ENCODE data around the gene IKZF2.
"Not testable (repeated sequence)": the region's sequence is repeated elsewhere in the genome, so short reads cannot be mapped to it uniquely, and the experiment has no call there.

IKZF2 gene

DNA sequence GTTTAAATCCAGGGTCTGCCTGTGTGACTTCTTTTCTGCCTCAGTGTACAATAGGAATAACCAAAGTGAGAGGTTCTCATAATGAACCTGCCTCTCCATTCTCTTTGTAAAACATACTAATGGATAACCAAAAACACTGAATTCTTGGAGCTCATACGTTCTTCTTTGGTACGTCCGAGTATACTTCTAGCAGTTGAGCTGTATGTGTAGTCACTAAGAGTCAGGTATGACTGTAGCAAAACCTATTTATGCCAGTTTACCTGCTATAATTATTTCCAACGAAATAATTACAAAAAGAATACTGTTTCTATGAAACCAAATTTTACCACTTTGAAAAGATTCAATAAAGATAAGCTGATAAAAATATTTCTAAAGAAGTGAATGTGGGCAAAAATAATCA lies 109.2 kb downstream of the IKZF2 start:
- TF ChIP-seq CTCF (IDR thresholded peaks at IDR 0.05; ENCODE audit: insufficient read depth, low read depth, low read length, missing control alignments), result no peak
- H3K4me3 ChIP-seq (ENCODE audit: low read depth, low read length), result no peak overlapping the region
- DNase-seq (ENCODE audit: low read depth), result no peak

DNA sequence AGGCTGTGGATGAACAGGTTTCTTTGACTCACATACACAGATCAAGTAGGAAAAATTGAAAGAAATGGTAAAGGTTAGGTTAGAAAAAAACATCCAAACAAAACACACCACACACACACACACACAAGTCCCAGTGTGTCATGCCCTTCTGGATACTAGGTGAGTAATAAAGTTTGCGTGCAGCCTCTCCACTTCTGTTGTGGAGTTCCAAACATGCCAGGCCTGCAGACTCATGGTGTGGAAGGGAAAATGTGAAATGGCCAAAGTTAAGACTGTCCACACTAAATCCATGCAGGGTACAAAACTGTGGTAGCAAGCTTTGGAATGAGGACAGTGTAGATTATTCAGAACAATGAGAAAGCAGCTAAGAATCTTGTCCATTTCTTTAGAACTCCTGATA lies 114.6 kb downstream of the IKZF2 start:
- no peak for DNase-seq (ENCODE audit: low read depth)
- no peak for TF ChIP-seq CTCF (IDR thresholded peaks at IDR 0.05; ENCODE audit: insufficient read depth, low read depth, low read length, missing control alignments)
- H3K4me3 ChIP-seq (ENCODE audit: low read depth, low read length), result no peak overlapping the region

DNA sequence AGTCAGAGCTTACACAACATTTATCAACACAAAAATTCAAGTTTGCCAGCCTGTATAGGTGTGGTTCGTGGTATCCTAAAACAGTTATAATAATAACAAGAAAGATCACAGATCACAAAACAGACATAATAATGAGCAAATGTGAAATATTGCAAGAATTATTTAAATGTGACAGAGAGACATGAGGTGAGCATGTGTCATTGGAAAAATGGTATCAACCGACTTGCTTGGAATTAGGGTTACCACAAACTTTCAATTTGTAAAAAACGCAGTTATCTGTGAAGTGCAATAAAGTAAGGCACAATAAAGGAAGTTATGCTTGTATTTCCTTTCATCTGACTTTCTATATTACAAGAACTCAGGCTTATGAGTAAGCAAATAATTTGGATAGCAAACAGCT lies 116.8 kb downstream of the IKZF2 start:
- no peak for DNase-seq (ENCODE audit: low read depth)
- TF ChIP-seq CTCF (IDR thresholded peaks at IDR 0.05; ENCODE audit: insufficient read depth, low read depth, low read length, missing control alignments), result no peak
- H3K4me3 ChIP-seq (ENCODE audit: low read depth, low read length), result no peak overlapping the region

GRCh38 chr2:213032607-213033006 lies 118.8 kb downstream of the IKZF2 start:
- no peak for TF ChIP-seq CTCF (IDR thresholded peaks at IDR 0.05; ENCODE audit: insufficient read depth, low read depth, low read length, missing control alignments)
- no peak for DNase-seq (ENCODE audit: low read depth)
- H3K4me3 ChIP-seq (ENCODE audit: low read depth, low read length), result no peak overlapping the region

DNA sequence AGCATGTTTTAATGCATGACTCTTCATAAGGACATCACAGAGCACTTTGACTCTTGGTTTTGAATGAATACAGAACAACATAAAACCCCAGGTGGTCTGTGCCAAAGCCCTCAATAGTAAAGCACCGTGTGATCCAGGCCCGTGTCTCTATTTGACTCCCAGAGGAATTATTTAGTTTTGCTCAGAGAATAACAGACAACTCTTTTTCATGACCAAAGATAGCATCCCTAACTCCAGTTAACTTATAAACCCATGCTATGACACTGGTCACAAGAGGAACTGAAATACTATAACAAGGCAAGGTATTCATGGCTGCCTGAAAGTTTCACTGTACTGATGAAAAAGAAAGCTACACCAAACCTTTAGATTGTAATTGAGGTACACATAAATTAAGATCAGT lies 128.4 kb downstream of the IKZF2 start:
- peak overlapping the region; percentile 97 for H3K4me3 ChIP-seq (ENCODE audit: low read depth, low read length)
- peak; percentile 78 for DNase-seq (ENCODE audit: low read depth)
- no peak for TF ChIP-seq CTCF (IDR thresholded peaks at IDR 0.05; ENCODE audit: insufficient read depth, low read depth, low read length, missing control alignments)

- TF ChIP-seq CTCF (IDR thresholded peaks at IDR 0.05; ENCODE audit: insufficient read depth, low read depth, low read length, missing control alignments), result no peak
- peak; percentile 91 for DNase-seq (ENCODE audit: low read depth)
- H3K4me3 ChIP-seq (ENCODE audit: low read depth, low read length), result peak overlapping the region; percentile 97
These were observed 129.2 kb downstream of the IKZF2 start for GRCh38 chr2:213021971-213022899.

DNA sequence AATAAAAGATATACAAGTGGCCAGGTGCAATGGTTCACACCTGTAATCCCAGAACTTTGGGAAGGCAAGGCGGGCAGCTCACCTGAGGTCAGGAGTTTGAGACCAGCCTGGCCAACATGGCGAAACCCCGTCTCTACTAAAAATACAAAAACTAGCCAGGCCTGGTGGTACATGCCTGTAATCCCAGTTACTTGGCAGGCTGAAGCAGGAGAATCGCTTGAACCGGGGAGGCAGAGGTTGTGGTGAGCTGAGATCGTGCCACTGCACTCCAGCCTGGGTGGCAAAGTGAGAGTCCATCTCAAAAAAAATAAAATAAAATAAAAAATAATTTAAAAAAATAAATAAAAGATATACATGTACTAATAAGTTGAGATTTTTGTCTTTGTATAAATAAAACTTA lies 130.5 kb downstream of the IKZF2 start:
- peak overlapping the region; percentile 97 for H3K4me3 ChIP-seq (ENCODE audit: low read depth, low read length)
- DNase-seq (ENCODE audit: low read depth), result not testable (repeated sequence)

All from GM12865 (cell line).